ENCODE results near the gene MTG2. TPM values are rescaled to one million over a fixed set of nuclear protein-coding genes. Genes with fewer than 3 reads are reported as not detected.

Gene MTG2
- total and polyA plus RNA-seq, 2 of the 13 experiments (the other 11 are each of a cell fraction or from before 2014, with no cell fraction given): 20.4 to 37.8 TPM

DNA sequence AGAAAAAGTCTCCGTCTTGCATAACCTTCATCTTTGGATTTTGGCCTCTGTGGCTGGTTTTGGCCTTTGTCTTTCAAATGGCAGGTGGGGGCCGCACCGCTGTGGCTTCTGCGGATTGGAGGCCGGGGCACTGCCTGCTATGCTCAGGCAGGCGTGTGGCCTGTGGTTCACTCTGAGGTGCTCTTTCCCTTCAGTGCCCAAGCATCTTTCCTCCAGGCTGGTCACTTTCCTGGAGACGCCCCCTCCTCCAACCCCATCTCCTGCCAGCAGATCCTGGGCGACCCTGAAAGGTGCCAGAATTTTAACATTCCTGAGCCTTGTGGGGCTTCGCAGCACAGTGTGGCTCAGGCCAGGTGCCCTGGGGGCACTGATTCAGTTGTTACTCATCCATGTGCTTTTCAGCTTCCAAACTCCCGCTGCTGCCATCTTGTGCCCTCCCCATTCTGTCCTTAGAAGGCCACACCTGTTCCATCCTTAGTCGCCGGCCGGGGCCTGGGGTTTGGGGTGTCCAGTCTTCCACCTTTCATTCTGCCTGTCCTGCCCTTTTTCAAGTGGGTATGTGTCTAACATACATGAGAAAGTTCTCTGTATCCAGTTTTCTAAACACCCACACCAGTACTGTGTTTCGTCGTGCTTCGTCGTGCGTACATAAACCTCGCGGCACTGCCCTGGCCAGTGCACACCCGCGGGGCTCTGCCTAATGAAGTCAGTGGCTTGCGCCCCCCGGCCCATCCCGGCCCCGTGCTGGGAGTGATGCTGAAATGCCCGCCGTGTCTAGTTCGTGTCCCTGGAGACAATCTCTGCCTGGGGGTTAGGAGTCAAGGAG, 27.2 kb upstream of the MTG2 start:
- Histone ChIP-seq H3K9ac (ENCODE audit: insufficient read depth, low read depth, low read length) (peak overlapping the region; percentile 20), H3K4me2 (ENCODE audit: low read depth, low read length) (peak overlapping the region; percentile 40), H4K20me1 (ENCODE audit: insufficient read depth, low read length) (peaks cover 17% of the 10 kb centered on the region), H3K79me2 (ENCODE audit: insufficient read depth, low read length) (peaks cover 91% of the 10 kb centered on the region), H3K9me3 (ENCODE audit: low read length) (no peaks in the 10 kb centered on the region), H3K36me3 (replicated peaks in 1 of 2; ENCODE audit: control insufficient read depth in 1 of 2, insufficient read depth in 2 of 2, low read length in 2 of 2) (peaks cover 21 to 62% of the 10 kb centered on the region in 2 experiments), H3K27me3 (ENCODE audit: control insufficient read depth in 1 of 2, insufficient read depth in 2 of 2, low read length in 2 of 2) (no peaks in the 10 kb centered on the region), H3K27ac (ENCODE audit: extremely low read length, insufficient read depth, low read length) (peak overlapping the region; percentile 56), H3K4me1 (ENCODE audit: insufficient read depth, low read length) (peaks cover 37% of the 10 kb centered on the region), H2AFZ (ENCODE audit: low read length) (no peak overlapping the region), H3K4me3 (replicated peaks in 1 of 3; ENCODE audit: insufficient read depth in 1 of 3, low read depth in 2 of 3, low read length in 3 of 3) (peak overlapping the region in 1 of 3 experiments; percentile 44; a peak in 1 of 6 replicates)
- no TSS peak for BruUV-seq (replicated peaks)
- FAIRE-seq (peak; percentile 90), DNase-seq (ENCODE audit: low spot score) (peak; percentile 64), ATAC-seq (peak; percentile 40)
- ChIA-PET CTCF (ENCODE audit: low intra/inter-chr PET ratio, low total read pairs) (interaction anchor here (4.9 kb wide), 1 partner anchor 145 kb away, joined by 46 read pairs; no protein-coding TSS in a partner anchor), POLR2A (interaction anchor here (1.1 to 2.6 kb wide), 3 partner anchors 12 to 89 kb away, joined by 5 to 7 read pairs (median 6); no protein-coding TSS in a partner anchor)
- in situ Hi-C loops (cut with HindIII; ENCODE audit: extremely low pct_ligation_motif_present, low pct_unique_long_range_greater_than_20kb) (no loop called here), intact Hi-C loops (cut with micrococcal nuclease; ENCODE audit: unreplicated experiment) (loop anchor here (5.0 kb wide), 1 partner anchor 33 kb away; the partner anchor contains the start of gene LSM14B)
- whole genome bisulfite sequencing (ENCODE audit: low lambda C conversion rate): 78% methylated on average over 29 of the region's 29 CpGs
- TF ChIP-seq, protein P1, sequence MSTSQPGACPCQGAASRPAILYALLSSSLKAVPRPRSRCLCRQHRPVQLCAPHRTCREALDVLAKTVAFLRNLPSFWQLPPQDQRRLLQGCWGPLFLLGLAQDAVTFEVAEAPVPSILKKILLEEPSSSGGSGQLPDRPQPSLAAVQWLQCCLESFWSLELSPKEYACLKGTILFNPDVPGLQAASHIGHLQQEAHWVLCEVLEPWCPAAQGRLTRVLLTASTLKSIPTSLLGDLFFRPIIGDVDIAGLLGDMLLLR (CRISPR knock-in tag; IDR thresholded peaks at IDR 0.05): no peak
- no peak for TF ChIP-seq ZNF44 (CRISPR knock-in tag; IDR thresholded peaks at IDR 0.05)
- TF ChIP-seq, protein P2, sequence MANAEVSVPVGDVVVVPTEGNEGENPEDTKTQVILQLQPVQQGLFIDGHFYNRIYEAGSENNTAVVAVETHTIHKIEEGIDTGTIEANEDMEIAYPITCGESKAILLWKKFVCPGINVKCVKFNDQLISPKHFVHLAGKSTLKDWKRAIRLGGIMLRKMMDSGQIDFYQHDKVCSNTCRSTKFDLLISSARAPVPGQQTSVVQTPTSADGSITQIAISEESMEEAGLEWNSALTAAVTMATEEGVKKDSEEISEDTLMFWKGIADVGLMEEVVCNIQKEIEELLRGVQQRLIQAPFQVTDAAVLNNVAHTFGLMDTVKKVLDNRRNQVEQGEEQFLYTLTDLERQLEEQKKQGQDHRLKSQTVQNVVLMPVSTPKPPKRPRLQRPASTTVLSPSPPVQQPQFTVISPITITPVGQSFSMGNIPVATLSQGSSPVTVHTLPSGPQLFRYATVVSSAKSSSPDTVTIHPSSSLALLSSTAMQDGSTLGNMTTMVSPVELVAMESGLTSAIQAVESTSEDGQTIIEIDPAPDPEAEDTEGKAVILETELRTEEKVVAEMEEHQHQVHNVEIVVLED (CRISPR knock-in tag; IDR thresholded peaks at IDR 0.05; ENCODE audit: borderline replicate concordance): 0 out of 2 replicates have a peak, but pooled peaks have one; percentile 34
- 0 out of 2 replicates have a peak, but pooled peaks have one; percentile 44 for TF ChIP-seq RCOR2 (CRISPR knock-in tag; IDR thresholded peaks at IDR 0.05)
- TF ChIP-seq, protein P3, sequence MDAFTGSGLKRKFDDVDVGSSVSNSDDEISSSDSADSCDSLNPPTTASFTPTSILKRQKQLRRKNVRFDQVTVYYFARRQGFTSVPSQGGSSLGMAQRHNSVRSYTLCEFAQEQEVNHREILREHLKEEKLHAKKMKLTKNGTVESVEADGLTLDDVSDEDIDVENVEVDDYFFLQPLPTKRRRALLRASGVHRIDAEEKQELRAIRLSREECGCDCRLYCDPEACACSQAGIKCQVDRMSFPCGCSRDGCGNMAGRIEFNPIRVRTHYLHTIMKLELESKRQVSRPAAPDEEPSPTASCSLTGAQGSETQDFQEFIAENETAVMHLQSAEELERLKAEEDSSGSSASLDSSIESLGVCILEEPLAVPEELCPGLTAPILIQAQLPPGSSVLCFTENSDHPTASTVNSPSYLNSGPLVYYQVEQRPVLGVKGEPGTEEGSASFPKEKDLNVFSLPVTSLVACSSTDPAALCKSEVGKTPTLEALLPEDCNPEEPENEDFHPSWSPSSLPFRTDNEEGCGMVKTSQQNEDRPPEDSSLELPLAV (CRISPR knock-in tag; conservative IDR thresholded peaks at IDR 0.05; ENCODE audit: low read depth): no peak
- TF ChIP-seq GATAD2A (CRISPR knock-in tag; IDR thresholded peaks at IDR 0.05): peak; percentile 90
- TF ChIP-seq ZNF766 (CRISPR knock-in tag; IDR thresholded peaks at IDR 0.05; ENCODE audit: borderline replicate concordance): peak; percentile 28; the same call in 1 of the 2 replicates
- TF ChIP-seq ZNF788 (CRISPR knock-in tag; IDR thresholded peaks at IDR 0.05; ENCODE audit: borderline replicate concordance): peak; percentile 70; the same call in 1 of the 2 replicates
- no peak for TF ChIP-seq ARNT (IDR thresholded peaks at IDR 0.05)
- no peak for TF ChIP-seq GABPA (IDR thresholded peaks at IDR 0.05; ENCODE audit: low read depth, low read length)
- TF ChIP-seq GABPA (CRISPR knock-in tag; IDR thresholded peaks at IDR 0.05; ENCODE audit: low read depth): no peak
- no peak for TF ChIP-seq FIP1L1 (IDR thresholded peaks at IDR 0.05; ENCODE audit: borderline replicate concordance, insufficient read depth, low read depth, low read length)
- 0 out of 2 replicates have a peak, but pooled peaks have one; percentile 20 for TF ChIP-seq SNAPC4 (CRISPR knock-in tag; IDR thresholded peaks at IDR 0.05)
- TF ChIP-seq REPIN1 (CRISPR knock-in tag; IDR thresholded peaks at IDR 0.05; ENCODE audit: borderline replicate concordance, low read depth): peak; percentile 72; the same call in 1 of the 2 replicates

Measured in HepG2 (cell line).